Endothelial cell (in vitro differentiated cells): ENCODE data around the gene UBE3B. TPM values are rescaled to one million over a fixed set of nuclear protein-coding genes. Genes with fewer than 3 reads are reported as not detected.
"Not testable (repeated sequence)": the region's sequence is repeated elsewhere in the genome, so short reads cannot be mapped to it uniquely, and the experiment has no call there.

Experiments
- DNase-seq: peaks from one replicate; pipeline ENCODE4 v3.0.0; 2021; ENCODE audit warnings: low spot score
- H3K27ac Mint-ChIP-seq: one replicate; pipeline ENCODE4 v1.8.0; 2021; ENCODE audit warnings: mixed read lengths, inconsistent platforms; ENCODE audit not compliant: unreplicated experiment
- H3K27me3 Mint-ChIP-seq: one replicate; pipeline ENCODE4 v1.8.0; 2021; ENCODE audit warnings: mild to moderate bottlenecking, moderate library complexity, mixed read lengths, inconsistent platforms; ENCODE audit not compliant: unreplicated experiment
- H3K36me3 Mint-ChIP-seq: one replicate; pipeline ENCODE4 v1.8.0; 2021; ENCODE audit warnings: mild to moderate bottlenecking, low read depth, mixed read lengths, inconsistent platforms; ENCODE audit not compliant: unreplicated experiment
- H3K4me1 Mint-ChIP-seq: one replicate; pipeline ENCODE4 v1.8.0; 2021; ENCODE audit warnings: mild to moderate bottlenecking, mixed read lengths, inconsistent platforms; ENCODE audit not compliant: unreplicated experiment
- H3K4me3 Mint-ChIP-seq: one replicate; pipeline ENCODE4 v1.8.0; 2021; ENCODE audit warnings: mild to moderate bottlenecking, mixed read lengths, inconsistent platforms; ENCODE audit not compliant: unreplicated experiment
- H3K9me3 Mint-ChIP-seq: one replicate; pipeline ENCODE4 v1.8.0; 2021; ENCODE audit warnings: mixed read lengths, inconsistent platforms; ENCODE audit not compliant: unreplicated experiment
- CTCF ChIP-seq: fragments of 200-600 bp; sonication (generic); IDR thresholded peaks from one replicate; pipeline ENCODE4 v1.5.0; 2021; ENCODE audit warnings: antibody characterized with exemption; ENCODE audit not compliant: unreplicated experiment
- total RNA-seq: library from RNA; stranded (reverse); fragmentation: NEBNext Ultra II Directional; extraction: Animal tissue kit (Norgen Biotek cat#: 25700); gene quantifications from one replicate; pipeline ENCODE4 v1.2.1, GENCODE V29; 2021; ENCODE audit not compliant: unreplicated experiment

UBE3B gene
- total RNA-seq, 1 donor from 2014 or later, result 44.3 TPM

GRCh38 chr12:109466305-109466704 lies 11.1 kb upstream of the UBE3B start:
- no peak for TF ChIP-seq CTCF
- H3K9me3 Mint-ChIP-seq, result no peaks in the 10 kb centered on the region
- peaks cover 58% of the 10 kb centered on the region for H3K36me3 Mint-ChIP-seq
- DNase-seq, result no peak
- peaks cover 6% of the 10 kb centered on the region for H3K27me3 Mint-ChIP-seq
- H3K4me3 Mint-ChIP-seq, result no peak overlapping the region
- H3K27ac Mint-ChIP-seq, result no peak overlapping the region
- H3K4me1 Mint-ChIP-seq, result peaks cover 90% of the 10 kb centered on the region

GRCh38 chr12:109466821-109467220 lies 10.6 kb upstream of the UBE3B start:
- Mint-ChIP-seq H3K9me3 (no peaks in the 10 kb centered on the region), H3K27ac (no peak overlapping the region), H3K4me1 (peaks cover 85% of the 10 kb centered on the region), H3K36me3 (peaks cover 56% of the 10 kb centered on the region), H3K4me3 (no peak overlapping the region), H3K27me3 (peaks cover 6% of the 10 kb centered on the region)
- DNase-seq, result no peak
- TF ChIP-seq CTCF, result no peak

- Mint-ChIP-seq H3K36me3 (peaks cover 56% of the 10 kb centered on the region), H3K27me3 (peaks cover 5% of the 10 kb centered on the region), H3K9me3 (no peaks in the 10 kb centered on the region), H3K27ac (peak overlapping the region; percentile 90), H3K4me3 (peak overlapping the region; percentile 47), H3K4me1 (peaks cover 75% of the 10 kb centered on the region)
- TF ChIP-seq CTCF, result no peak
- no peak for DNase-seq
Observed at GRCh38 chr12:109467978-109468676, 9.3 kb upstream of the UBE3B start.

- H3K4me1 Mint-ChIP-seq, result peaks cover 66% of the 10 kb centered on the region
- H3K9me3 Mint-ChIP-seq, result no peaks in the 10 kb centered on the region
- H3K4me3 Mint-ChIP-seq, result no peak overlapping the region
- TF ChIP-seq CTCF, result no peak
- H3K27me3 Mint-ChIP-seq, result peaks cover 5% of the 10 kb centered on the region
- no peak for DNase-seq
- no peak overlapping the region for H3K27ac Mint-ChIP-seq
- H3K36me3 Mint-ChIP-seq, result peaks cover 51% of the 10 kb centered on the region
Observed at GRCh38 chr12:109469517-109469916, 7.9 kb upstream of the UBE3B start.

GRCh38 chr12:109473006-109473405 lies 4.4 kb upstream of the UBE3B start:
- Mint-ChIP-seq H3K27ac (no peak overlapping the region), H3K9me3 (no peaks in the 10 kb centered on the region), H3K4me1 (peaks cover 62% of the 10 kb centered on the region), H3K4me3 (no peak overlapping the region), H3K27me3 (peaks cover 13% of the 10 kb centered on the region), H3K36me3 (peaks cover 34% of the 10 kb centered on the region)
- TF ChIP-seq CTCF, result no peak
- no peak for DNase-seq

- DNase-seq, H3K9me3 Mint-ChIP-seq, H3K27ac Mint-ChIP-seq, H3K4me3 Mint-ChIP-seq, H3K27me3 Mint-ChIP-seq: not testable (repeated sequence)
- Mint-ChIP-seq H3K4me1 (peaks cover 58% of the 10 kb centered on the region), H3K36me3 (peaks cover 27% of the 10 kb centered on the region)
Observed at GRCh38 chr12:109473526-109474270, 3.7 kb upstream of the UBE3B start.
